Measurements from ENCODE around the gene SGF29.
"Not testable (repeated sequence)": the region's sequence is repeated elsewhere in the genome, so short reads cannot be mapped to it uniquely, and the experiment has no call there.

SGF29 gene

GRCh38 chr16:28597692-28598261, 44.1 kb downstream of the SGF29 start:
- H3K4me3 ChIP-seq (ENCODE audit: low read depth, low read length) = no peak overlapping the region
- DNase-seq (ENCODE audit: low read depth) = peak; percentile 47
- TF ChIP-seq CTCF (conservative IDR thresholded peaks at IDR 0.05; ENCODE audit: low read depth, low read length) = peak; percentile 35

- DNase-seq (ENCODE audit: low read depth); H3K4me3 ChIP-seq (ENCODE audit: low read depth, low read length): not testable (repeated sequence)
Observed at GRCh38 chr16:28599377-28600285, 45.9 kb downstream of the SGF29 start.

GRCh38 chr16:28600965-28601364, 47.2 kb downstream of the SGF29 start:
- H3K4me3 ChIP-seq (ENCODE audit: low read depth, low read length); DNase-seq (ENCODE audit: low read depth): not testable (repeated sequence)

- not testable (repeated sequence) for H3K4me3 ChIP-seq (ENCODE audit: low read depth, low read length); DNase-seq (ENCODE audit: low read depth)
Observed at GRCh38 chr16:28601589-28601988, 47.9 kb downstream of the SGF29 start.

GRCh38 chr16:28602062-28602461, 48.3 kb downstream of the SGF29 start:
- not testable (repeated sequence) for H3K4me3 ChIP-seq (ENCODE audit: low read depth, low read length); DNase-seq (ENCODE audit: low read depth)

- no peak overlapping the region for H3K4me3 ChIP-seq (ENCODE audit: low read depth, low read length)
- TF ChIP-seq CTCF (conservative IDR thresholded peaks at IDR 0.05; ENCODE audit: low read depth, low read length) = no peak
- DNase-seq (ENCODE audit: low read depth) = no peak
Observed at GRCh38 chr16:28602529-28602928, 48.8 kb downstream of the SGF29 start.

GRCh38 chr16:28603381-28604185, 49.9 kb downstream of the SGF29 start:
- no peak for TF ChIP-seq CTCF (conservative IDR thresholded peaks at IDR 0.05; ENCODE audit: low read depth, low read length)
- DNase-seq (ENCODE audit: low read depth) = no peak
- H3K4me3 ChIP-seq (ENCODE audit: low read depth, low read length) = no peak overlapping the region

GRCh38 chr16:28604186-28604565, 50.5 kb downstream of the SGF29 start:
- no peak for DNase-seq (ENCODE audit: low read depth)
- TF ChIP-seq CTCF (conservative IDR thresholded peaks at IDR 0.05; ENCODE audit: low read depth, low read length) = no peak
- no peak overlapping the region for H3K4me3 ChIP-seq (ENCODE audit: low read depth, low read length)
